ENCODE data around the gene EIF5A.
A peak's percentile ranks its signal among the peaks of the same experiment; 100 is the strongest.

- TF ChIP-seq CTCF (IDR thresholded peaks at IDR 0.05; ENCODE audit: extremely low read depth in 1 of 2, insufficient read depth in 1 of 2, low read depth in 1 of 2, low read length in 2 of 2) (no peak), POLR2A (IDR thresholded peaks at IDR 0.05; ENCODE audit: low read depth, low read length) (no peak), POLR2AphosphoS5 (IDR thresholded peaks at IDR 0.05; ENCODE audit: insufficient read depth, low read depth, low read length) (no peak), EZH2 (IDR thresholded peaks at IDR 0.05; ENCODE audit: borderline replicate concordance, low read depth, low read length, severe bottlenecking) (peak; percentile 76), MAX (IDR thresholded peaks at IDR 0.05; ENCODE audit: insufficient read depth, insufficient read length) (no peak), FOS (IDR thresholded peaks at IDR 0.05; ENCODE audit: borderline replicate concordance, insufficient read depth, low read length) (no peak), JUN (IDR thresholded peaks at IDR 0.05; ENCODE audit: borderline replicate concordance, insufficient read depth, insufficient read length, low read depth) (no peak), GATA2 (IDR thresholded peaks at IDR 0.05; ENCODE audit: insufficient read depth, insufficient read length, low read depth, low read length) (no peak), MYC (IDR thresholded peaks at IDR 0.05; ENCODE audit: low read depth, low read length) (no peak)
Measured at GRCh38 chr17:7293816-7294613, 13.4 kb upstream of the EIF5A start.

Measured in endothelial cell of umbilical vein (primary cell).